Inflammatory macrophage treated with lipopolysaccharide for 4 hours (primary cell): ENCODE results near the gene NKPD1.

Experiments
- DNase-seq: peaks from one replicate; pipeline ENCODE4 v3.0.0-alpha.2; 2020

Gene NKPD1

DNA sequence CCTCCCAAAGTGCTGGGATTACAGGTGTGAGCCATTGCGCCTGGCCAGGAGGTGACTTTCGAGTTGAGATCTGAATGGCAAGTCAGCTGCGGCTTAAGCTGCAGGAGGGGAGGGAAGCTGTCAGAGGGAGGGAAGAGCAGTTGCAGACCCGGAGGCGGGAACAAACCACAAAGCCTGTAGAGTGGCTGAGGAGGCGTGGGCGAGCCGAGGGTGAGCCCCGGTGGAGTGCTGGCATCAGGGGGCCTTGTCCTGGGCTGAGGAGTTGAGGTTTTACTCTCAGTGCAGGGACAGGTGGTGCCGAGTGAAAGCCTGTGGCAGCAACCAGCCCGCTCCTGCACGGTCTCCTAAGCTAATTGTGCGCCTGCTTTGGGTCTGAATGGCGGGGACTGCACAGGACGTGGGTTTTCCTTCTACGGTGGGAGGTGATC is 43.6 kb downstream of the NKPD1 start:
- peak; percentile 66 for DNase-seq

DNA sequence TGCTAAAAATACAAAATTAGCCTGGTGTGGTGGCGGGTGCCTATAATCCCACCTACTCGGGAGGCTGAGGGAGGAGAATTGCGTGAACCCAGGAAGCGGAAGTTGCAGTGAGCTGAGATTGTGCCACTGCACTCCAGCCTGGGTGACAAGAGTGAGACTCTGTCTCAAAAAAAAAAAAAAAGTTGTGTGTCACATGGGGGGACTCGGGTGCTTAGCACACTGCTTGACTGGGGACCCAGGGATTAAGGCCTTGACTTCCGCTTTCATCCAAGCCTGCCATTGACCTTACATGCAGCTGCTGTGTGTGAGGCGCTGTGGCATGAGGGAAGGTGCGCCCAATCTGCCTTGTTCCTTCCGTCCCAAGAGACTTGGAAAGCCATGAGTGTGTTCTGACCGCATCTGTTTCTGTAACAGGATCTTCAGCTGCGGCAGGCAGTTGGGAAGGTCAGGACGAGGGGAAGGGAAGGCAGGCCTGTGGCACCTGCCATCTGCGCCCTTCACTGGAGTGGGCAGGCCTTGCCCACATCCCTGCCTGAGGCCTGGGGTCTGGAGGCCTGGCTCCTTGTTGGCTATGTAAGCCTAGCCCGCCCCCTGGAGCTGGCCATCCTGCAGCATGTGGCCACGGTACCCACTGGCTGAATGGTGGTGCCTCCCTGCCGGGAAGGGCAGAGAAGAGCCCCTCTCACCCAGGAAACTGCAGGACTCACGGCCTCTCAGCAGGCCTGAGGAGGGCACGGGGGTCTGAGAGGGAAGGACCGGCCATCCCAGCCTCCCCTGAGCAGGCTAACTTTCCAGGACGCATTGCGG is 44.8 kb downstream of the NKPD1 start:
- DNase-seq, result peak; percentile 78

DNA sequence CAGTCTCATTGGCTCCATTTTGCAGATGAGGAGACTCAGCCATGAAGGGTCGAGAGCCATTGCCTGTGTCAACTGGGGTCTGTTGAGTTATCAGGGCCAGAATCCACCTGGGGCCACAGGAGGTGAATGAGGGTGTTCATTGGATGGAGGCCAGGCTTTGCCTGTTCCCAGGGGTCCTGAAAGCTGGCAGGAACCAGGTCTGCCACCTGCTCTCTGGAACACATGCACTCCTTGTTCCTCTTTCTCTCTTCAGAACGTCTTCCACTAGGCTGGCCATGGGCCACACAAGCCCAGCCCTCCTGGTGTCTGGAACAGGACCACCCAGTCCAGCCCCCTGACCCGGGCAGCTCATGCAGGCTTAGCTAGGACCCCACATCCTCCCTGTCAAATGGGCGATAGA is 46.7 kb downstream of the NKPD1 start:
- DNase-seq, result no peak

DNA sequence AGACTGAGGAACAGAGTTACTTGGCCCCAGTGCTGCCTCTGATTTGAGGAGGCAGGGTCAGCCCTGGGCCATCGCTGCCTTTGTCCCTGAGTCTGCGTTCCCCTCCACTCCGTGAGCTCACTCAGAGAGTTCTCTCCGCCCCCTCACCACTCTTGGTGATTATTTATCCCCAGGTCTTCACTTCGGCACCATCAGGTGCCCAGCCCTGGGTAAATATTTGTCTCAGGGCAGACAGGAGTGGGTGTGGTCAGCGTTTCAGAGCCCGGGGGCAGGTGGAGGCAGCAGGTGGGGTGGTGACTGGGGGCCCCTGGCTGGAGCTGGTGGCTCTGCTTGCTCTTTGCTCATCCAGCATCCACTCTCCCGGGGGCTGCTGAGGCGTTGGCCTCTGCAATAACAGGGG is 47.2 kb downstream of the NKPD1 start:
- no peak for DNase-seq

DNA sequence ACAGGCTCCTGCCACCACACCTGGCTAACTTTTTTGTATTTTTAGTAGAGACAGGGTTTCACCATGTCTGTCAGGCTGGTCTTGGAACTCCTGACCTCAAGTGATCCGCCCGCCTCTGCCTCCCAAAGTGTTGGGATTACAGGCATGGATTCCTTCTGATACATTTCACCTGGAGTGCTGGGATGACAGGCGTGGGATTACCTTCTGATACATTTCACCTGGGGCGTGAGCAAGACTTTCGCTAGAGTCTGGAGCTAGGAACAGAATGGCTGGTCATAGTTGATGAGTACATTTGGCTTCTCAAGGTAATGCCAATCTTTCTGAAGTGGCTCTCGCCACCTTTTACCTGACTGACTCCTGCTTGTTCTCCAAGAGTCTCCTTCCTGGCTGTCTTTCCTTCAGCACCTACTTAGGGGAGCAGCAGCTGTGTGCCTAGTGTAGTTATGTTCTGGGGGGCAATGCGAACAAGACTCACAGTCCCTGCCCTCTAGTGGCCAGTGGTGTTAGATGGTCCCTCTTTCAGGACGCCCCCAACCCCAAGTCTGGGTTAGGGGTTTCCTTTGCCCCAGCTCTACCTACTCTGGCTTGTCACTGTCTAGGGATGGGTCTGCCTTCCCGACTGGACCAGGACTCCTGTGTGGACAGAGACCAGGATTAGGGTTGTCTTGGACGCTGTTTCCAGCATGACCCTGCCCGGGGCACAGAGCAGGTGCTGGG is 48.5 kb downstream of the NKPD1 start:
- no peak for DNase-seq
